HG03575 (cell line): ENCODE measurements around the gene PPIA.
"Not testable (repeated sequence)": the region's sequence is repeated elsewhere in the genome, so short reads cannot be mapped to it uniquely, and the experiment has no call there.

ENCODE experiments used
- ATAC-seq: cut with Tn5 transposase; IDR thresholded peaks from one replicate; pipeline ENCODE4 v1.9.1; 2021; ENCODE audit not compliant: unreplicated experiment, insufficient number of reproducible peaks, low FRiP score; ENCODE audit errors: extremely low read depth

PPIA gene

GRCh38 chr7:44811093-44811492 lies 14.6 kb downstream of the PPIA start:
- no peak for ATAC-seq

DNA sequence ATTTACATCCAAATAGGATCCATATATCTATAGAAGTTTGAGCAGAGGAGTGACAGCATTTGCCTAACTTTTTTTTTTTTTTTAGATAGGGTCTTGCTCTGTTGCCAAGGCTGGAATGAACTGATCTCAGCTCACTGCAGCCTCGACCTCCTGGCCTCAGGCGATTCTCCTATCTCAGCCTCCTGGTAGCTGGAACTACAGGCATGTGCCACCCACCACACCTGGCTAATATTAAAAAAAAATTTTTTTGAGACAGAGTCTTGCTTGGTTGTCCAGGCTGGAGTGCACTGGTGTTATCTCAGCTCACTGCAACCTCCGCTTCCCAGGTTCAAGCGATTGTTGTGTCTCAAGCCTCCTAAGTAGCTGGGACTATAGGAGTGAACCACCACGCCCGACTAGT lies 15.1 kb downstream of the PPIA start:
- ATAC-seq: no peak

- no peak for ATAC-seq
Measured at GRCh38 chr7:44814919-44815318, 18.4 kb downstream of the PPIA start.

DNA sequence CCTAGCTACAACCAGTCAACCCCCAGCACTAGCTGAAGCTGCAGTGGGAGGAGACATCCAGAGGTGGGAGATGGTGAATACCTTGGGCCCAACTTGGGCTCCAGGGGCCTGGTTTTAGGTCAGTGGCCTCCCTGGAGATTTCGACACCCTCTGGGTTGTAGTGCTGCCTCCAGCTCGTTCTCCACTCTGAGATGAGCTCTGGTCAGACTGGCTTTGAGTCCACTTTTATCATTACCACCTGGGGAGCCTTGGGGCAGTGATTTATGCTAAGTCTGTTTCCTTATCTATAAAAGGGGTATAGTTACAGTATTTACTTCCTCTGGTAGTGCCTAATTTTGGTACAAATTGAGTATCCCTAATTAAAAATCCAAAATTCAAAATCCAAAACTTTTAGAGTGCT lies 22.8 kb downstream of the PPIA start:
- no peak for ATAC-seq

- ATAC-seq: no peak
Measured at GRCh38 chr7:44823255-44823781, 26.8 kb downstream of the PPIA start.

DNA sequence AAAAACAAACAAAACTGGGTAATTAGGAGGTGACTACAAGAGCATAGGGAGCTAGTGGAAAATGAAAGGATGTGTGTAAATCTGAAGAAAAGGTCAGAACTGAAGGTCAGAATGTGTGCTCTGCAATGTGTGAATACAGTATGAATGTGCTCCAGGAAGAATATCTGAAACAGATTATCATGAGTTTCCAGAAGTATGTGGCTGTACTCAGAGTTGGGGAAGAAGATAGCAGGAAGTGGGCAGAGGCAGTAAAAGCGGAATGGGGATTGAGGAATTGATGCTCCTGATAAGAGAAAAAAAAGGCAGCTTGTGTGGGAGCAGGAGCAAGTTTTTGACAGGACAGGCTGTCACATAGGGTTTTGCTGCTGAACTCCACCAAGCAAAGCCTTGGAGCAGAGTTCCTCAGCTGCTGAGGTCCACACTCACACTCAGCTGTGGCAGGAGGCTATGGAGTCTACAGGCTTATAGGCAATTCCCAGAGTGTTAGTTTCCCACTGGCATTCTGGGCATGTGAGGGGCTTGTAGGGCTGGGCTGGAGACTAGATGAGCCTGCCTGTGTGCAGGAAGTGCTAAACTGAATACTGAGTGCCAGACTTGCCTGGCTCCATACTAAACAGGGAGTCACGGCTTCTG lies 28.5 kb downstream of the PPIA start:
- ATAC-seq: no peak

DNA sequence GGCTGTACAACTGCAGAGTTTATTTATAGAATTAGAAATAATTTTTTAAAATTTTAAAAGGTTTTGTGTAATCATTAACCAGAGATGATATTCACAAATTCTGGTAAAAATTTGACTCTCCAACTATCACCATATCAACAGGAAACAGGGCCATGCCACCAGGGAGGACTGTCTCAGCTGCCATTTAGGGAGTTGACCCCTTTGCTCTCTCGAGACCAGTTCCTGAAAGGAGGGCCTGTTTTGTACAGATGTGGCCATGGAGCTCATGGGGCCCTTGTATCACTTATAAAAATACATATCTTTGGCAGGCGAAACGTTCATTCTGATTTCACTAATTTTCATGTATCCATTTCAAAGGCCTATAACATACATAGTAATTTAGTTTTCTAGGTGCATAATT lies 31.1 kb downstream of the PPIA start:
- no peak for ATAC-seq

DNA sequence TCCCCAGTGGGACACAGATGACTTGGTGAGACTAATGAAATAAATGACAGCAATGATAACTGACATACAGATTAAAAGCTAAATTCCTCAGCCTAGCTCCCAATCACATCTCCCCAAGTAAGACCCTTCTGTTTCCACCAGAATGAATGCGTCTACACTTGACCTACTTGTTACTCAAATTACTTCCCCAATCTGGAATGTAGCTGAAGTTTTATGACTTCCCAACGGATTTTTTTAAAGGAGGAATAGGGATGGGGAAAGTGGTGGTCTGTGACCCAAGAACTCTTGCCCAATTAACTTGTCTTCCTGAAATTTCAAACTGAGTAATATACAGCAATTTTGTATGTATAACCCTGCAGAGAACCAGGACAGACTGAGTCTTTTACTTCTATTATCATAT lies 42.3 kb downstream of the PPIA start:
- no peak for ATAC-seq

DNA sequence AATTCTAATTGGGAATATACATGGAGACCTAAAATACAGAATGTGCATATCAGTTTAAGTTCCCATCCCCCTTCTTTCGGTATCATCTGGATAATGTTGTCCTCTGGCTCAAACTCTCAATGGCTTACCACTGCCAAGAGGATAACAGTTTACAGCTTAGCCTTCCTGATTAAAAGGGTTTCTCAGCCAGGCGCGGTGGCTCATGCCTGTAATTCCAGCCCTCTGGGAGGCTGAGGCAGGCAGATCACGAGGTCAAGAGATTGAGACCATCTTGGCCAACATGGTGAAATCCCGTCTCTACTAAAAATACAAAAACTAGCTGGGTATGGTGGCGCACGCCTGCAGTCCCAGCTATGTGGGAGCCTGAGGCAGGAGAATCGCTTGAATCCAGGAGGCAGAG lies 46.2 kb downstream of the PPIA start:
- not testable (repeated sequence) for ATAC-seq

DNA sequence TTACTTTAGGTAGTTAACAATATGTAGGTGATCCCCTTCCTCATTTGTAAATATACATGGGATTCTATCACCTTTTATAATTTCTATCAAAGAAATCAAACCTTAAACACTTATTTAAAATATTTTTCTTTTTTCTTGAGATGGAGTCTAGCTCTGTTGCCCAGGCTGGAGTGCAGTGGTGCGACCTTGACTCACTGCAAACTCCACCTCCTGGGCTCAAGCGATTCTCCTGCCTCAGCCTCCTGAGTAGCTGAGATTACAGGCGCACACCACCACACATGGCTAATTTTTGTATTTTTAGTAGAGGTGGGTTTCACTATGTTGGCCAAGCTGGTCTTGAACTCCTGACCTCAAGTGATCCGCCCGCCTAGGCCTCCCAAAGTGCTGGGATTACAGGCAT lies 47.0 kb downstream of the PPIA start:
- ATAC-seq: not testable (repeated sequence)

DNA sequence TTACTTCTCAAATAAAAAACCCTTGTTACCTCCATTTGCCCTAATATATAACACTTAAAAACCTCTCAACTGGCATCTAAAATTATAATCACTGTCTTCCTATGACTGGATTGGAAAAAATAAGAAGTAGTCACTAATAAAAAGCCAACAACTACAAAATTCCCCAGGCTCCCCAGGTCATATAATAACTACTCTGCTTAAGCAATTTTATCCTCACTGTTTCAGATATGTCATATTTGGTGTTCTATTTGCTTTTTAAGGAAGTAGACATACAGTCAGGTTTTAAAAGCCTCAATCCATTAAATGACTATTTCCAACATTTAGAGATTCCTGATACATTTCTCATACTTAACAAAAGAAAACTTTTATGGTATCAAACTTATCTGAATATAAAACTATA lies 49.0 kb downstream of the PPIA start:
- no peak for ATAC-seq

- ATAC-seq: not testable (repeated sequence)
Measured at GRCh38 chr7:44846390-44846789, 49.9 kb downstream of the PPIA start.

GRCh38 chr7:44846816-44847508 lies 50.5 kb downstream of the PPIA start:
- no peak for ATAC-seq

DNA sequence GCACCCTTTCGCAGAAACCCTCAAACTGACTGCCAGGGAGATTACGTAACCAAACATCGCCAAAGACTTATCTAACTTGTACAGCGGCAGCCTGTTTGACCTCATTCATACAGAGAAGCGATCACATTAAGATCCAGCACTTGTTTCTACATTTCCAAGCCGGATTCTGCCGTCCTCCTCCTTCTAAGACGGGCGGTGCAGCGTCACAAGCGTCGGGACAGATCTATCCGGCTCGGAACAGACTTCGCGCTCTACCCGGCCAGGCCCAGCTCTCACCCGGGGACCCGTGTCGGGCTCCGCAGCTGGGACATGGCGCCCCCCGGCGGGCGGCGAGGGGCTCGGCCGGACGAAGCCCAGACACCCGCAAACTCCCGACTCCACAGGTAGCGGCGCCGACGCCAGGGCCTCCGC lies 51.0 kb downstream of the PPIA start:
- ATAC-seq: peak; percentile 28

- ATAC-seq: peak; percentile 52
Measured at GRCh38 chr7:44847920-44848634, 51.6 kb downstream of the PPIA start, which contains the start of gene H2AZ2. H2AZ2 (minus strand) TSS chr7:44848087; CDS start chr7:44847971, 116 bp downstream.

DNA sequence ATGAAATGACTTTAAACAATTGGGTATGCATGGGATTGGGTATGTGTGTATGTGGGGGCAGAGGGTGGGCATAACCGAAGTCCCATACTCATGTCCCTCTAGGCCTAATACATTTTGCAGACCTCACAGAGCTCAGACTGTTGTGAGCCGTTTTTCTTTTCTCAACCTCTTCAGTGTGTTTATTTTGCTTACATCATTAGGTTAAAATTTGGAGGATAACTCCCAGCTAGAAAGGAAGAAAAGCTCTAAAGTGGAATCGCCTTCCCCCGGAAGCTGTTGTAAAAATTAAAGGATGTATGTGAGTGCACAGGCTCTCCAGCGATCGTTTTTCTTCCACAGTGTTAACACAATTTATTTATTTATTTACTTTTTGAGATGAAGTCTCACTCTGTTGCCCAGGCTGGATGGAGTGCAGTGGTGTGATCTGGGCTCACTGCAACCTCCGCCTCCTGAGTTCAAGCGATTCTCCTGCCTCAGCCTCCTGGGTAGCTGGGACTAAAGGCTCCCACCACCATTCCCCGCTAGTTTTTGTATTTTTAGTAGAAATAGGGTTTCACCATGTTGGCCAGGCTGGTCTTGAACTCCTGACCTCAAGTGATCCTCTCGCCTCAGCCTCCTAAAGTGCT lies 52.9 kb downstream of the PPIA start:
- no peak for ATAC-seq

GRCh38 chr7:44849885-44850544 lies 53.5 kb downstream of the PPIA start:
- no peak for ATAC-seq

DNA sequence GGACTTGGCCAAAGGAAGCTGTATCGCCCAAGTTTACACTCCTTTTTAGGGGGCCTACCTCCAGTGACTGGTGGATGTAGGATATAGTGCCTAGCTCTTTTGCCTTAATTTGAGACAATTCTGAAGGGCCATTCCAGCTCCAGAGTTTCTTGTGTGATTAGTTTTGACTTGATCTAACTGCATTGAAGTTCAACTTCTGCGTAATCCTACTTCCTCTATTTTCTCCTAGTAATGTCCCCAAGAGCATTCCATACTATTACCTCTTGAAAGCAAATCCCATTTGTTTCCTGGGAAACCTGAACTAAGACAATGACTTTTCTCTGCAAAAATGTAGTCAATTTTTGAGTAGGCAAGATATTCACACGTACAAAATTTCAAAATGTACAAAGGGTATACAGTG lies 56.1 kb downstream of the PPIA start:
- ATAC-seq: no peak
